Measurements from ENCODE around the gene VWA5B1. TPM values are rescaled to one million over a fixed set of nuclear protein-coding genes. Genes with fewer than 3 reads are reported as not detected.

The VWA5B1 gene
- total RNA-seq, 1 experiment from 2014 or later = not detected

- Mint-ChIP-seq H3K4me3 (ENCODE audit: low read depth, unreplicated experiment) (no peak overlapping the region), H3K9me3 (ENCODE audit: low read depth, unreplicated experiment) (no peaks in the 10 kb centered on the region), H3K4me1 (ENCODE audit: low read depth, unreplicated experiment) (peaks cover 10% of the 10 kb centered on the region), H3K36me3 (ENCODE audit: insufficient read depth, unreplicated experiment) (no peaks in the 10 kb centered on the region), H3K27me3 (ENCODE audit: unreplicated experiment) (peaks cover 66% of the 10 kb centered on the region), H3K27ac (ENCODE audit: unreplicated experiment) (no peak overlapping the region)
- DNase-seq = no peak
- intact Hi-C loops (cut with micrococcal nuclease; ENCODE audit: unreplicated experiment) = no loop called here
- no peak for TF ChIP-seq CTCF (IDR thresholded peaks at IDR 0.05; ENCODE audit: unreplicated experiment)
- BruUV-seq (replicated peaks) = no TSS peak
- CTCF ChIA-PET = no interaction called here
These were observed 37.5 kb downstream of the VWA5B1 start for GRCh38 chr1:20328201-20328600.

- BruUV-seq (replicated peaks) = no TSS peak
- intact Hi-C loops (cut with micrococcal nuclease; ENCODE audit: unreplicated experiment) = no loop called here
- no peaks in the 10 kb centered on the region for H3K9me3 Mint-ChIP-seq (ENCODE audit: low read depth, unreplicated experiment)
- peaks cover 10% of the 10 kb centered on the region for H3K4me1 Mint-ChIP-seq (ENCODE audit: low read depth, unreplicated experiment)
- H3K36me3 Mint-ChIP-seq (ENCODE audit: insufficient read depth, unreplicated experiment) = no peaks in the 10 kb centered on the region
- no peak overlapping the region for H3K27ac Mint-ChIP-seq (ENCODE audit: unreplicated experiment)
- H3K27me3 Mint-ChIP-seq (ENCODE audit: unreplicated experiment) = peaks cover 71% of the 10 kb centered on the region
- TF ChIP-seq CTCF (IDR thresholded peaks at IDR 0.05; ENCODE audit: unreplicated experiment) = no peak
- CTCF ChIA-PET = no interaction called here
- no peak overlapping the region for H3K4me3 Mint-ChIP-seq (ENCODE audit: low read depth, unreplicated experiment)
- peak; percentile 8 for DNase-seq
These were observed 39.3 kb downstream of the VWA5B1 start for GRCh38 chr1:20329793-20330542.

GRCh38 chr1:20334103-20334502 lies 43.4 kb downstream of the VWA5B1 start:
- no peaks in the 10 kb centered on the region for H3K36me3 Mint-ChIP-seq (ENCODE audit: insufficient read depth, unreplicated experiment)
- DNase-seq = no peak
- no peak overlapping the region for H3K27ac Mint-ChIP-seq (ENCODE audit: unreplicated experiment)
- no TSS peak for BruUV-seq (replicated peaks)
- TF ChIP-seq CTCF (IDR thresholded peaks at IDR 0.05; ENCODE audit: unreplicated experiment) = no peak
- CTCF ChIA-PET = no interaction called here
- intact Hi-C loops (cut with micrococcal nuclease; ENCODE audit: unreplicated experiment) = no loop called here
- H3K4me3 Mint-ChIP-seq (ENCODE audit: low read depth, unreplicated experiment) = no peak overlapping the region
- H3K27me3 Mint-ChIP-seq (ENCODE audit: unreplicated experiment) = peaks cover 67% of the 10 kb centered on the region
- no peaks in the 10 kb centered on the region for H3K9me3 Mint-ChIP-seq (ENCODE audit: low read depth, unreplicated experiment)
- no peaks in the 10 kb centered on the region for H3K4me1 Mint-ChIP-seq (ENCODE audit: low read depth, unreplicated experiment)

GRCh38 chr1:20336105-20336605 lies 45.5 kb downstream of the VWA5B1 start:
- CTCF ChIA-PET = interaction anchor here (0.6 kb wide), 1 partner anchor 371 kb away, joined by 3 read pairs; no protein-coding TSS in a partner anchor
- H3K27me3 Mint-ChIP-seq (ENCODE audit: unreplicated experiment) = peaks cover 70% of the 10 kb centered on the region

More at GRCh38 chr1:20336105-20336605, 45.5 kb downstream of the VWA5B1 start:
- no peaks in the 10 kb centered on the region for H3K36me3 Mint-ChIP-seq (ENCODE audit: insufficient read depth, unreplicated experiment)
- TF ChIP-seq CTCF (IDR thresholded peaks at IDR 0.05; ENCODE audit: unreplicated experiment) = no peak
- no peak overlapping the region for H3K27ac Mint-ChIP-seq (ENCODE audit: unreplicated experiment)
- no TSS peak for BruUV-seq (replicated peaks)
- H3K9me3 Mint-ChIP-seq (ENCODE audit: low read depth, unreplicated experiment) = no peaks in the 10 kb centered on the region
- intact Hi-C loops (cut with micrococcal nuclease; ENCODE audit: unreplicated experiment) = no loop called here
- no peaks in the 10 kb centered on the region for H3K4me1 Mint-ChIP-seq (ENCODE audit: low read depth, unreplicated experiment)
- H3K4me3 Mint-ChIP-seq (ENCODE audit: low read depth, unreplicated experiment) = no peak overlapping the region
- DNase-seq = no peak
